ENCODE data around the gene MTCH1. TPM values are rescaled to one million over a fixed set of nuclear protein-coding genes. Genes with fewer than 3 reads are reported as not detected.
"Not testable (repeated sequence)": the region's sequence is repeated elsewhere in the genome, so short reads cannot be mapped to it uniquely, and the experiment has no call there.

Gene MTCH1
- total RNA-seq, 2 experiments from 2014 or later: 135 to 139 TPM

GRCh38 chr6:36957773-36958271 lies 28.2 kb downstream of the MTCH1 start:
- peaks cover 50% of the 10 kb centered on the region for H3K4me1 Mint-ChIP-seq
- no peaks in the 10 kb centered on the region for H3K36me3 Mint-ChIP-seq
- no peak overlapping the region for H3K27ac Mint-ChIP-seq
- no peaks in the 10 kb centered on the region for H3K9me3 Mint-ChIP-seq
- ATAC-seq (ENCODE audit: low read depth): no peak
- POLR2A ChIA-PET: no interaction called here
- DNase-seq: no peak
- peaks cover 12% of the 10 kb centered on the region for H3K27me3 Mint-ChIP-seq
- no peak overlapping the region for H3K4me3 Mint-ChIP-seq

- DNase-seq (no peak), ATAC-seq (ENCODE audit: low read depth) (no peak)
- no peak overlapping the region for H3K4me3 Mint-ChIP-seq
- no peaks in the 10 kb centered on the region for H3K36me3 Mint-ChIP-seq
- no peaks in the 10 kb centered on the region for H3K9me3 Mint-ChIP-seq
- H3K4me1 Mint-ChIP-seq: peaks cover 48% of the 10 kb centered on the region
- peak overlapping the region; percentile 64 for H3K27ac Mint-ChIP-seq
- H3K27me3 Mint-ChIP-seq: peaks cover 12% of the 10 kb centered on the region
- POLR2A ChIA-PET: interaction anchor here (1.2 kb wide), 1 partner anchor 25 kb away, joined by 3 read pairs; no protein-coding TSS in a partner anchor
Measured at GRCh38 chr6:36956446-36956820, 29.6 kb downstream of the MTCH1 start.

- H3K27ac Mint-ChIP-seq: peak overlapping the region; percentile 64
- DNase-seq (no peak), ATAC-seq (ENCODE audit: low read depth) (peak; percentile 46)
- peak overlapping the region; percentile 20 for H3K4me3 Mint-ChIP-seq
- H3K4me1 Mint-ChIP-seq: peaks cover 42% of the 10 kb centered on the region
- no peaks in the 10 kb centered on the region for H3K9me3 Mint-ChIP-seq
- no peaks in the 10 kb centered on the region for H3K36me3 Mint-ChIP-seq
- POLR2A ChIA-PET: interaction anchor here (0.8 to 2.7 kb wide), 4 partner anchors 29 to 70 kb away, joined by 3 to 7 read pairs (median 4); partner anchors contain the start of genes C6orf89 and MTCH1
- peaks cover 12% of the 10 kb centered on the region for H3K27me3 Mint-ChIP-seq
Measured at GRCh38 chr6:36955671-36956445, 30.1 kb downstream of the MTCH1 start.

- peaks cover 36% of the 10 kb centered on the region for H3K4me1 Mint-ChIP-seq
- H3K27ac Mint-ChIP-seq: no peak overlapping the region
- peaks cover 12% of the 10 kb centered on the region for H3K27me3 Mint-ChIP-seq
- POLR2A ChIA-PET: interaction anchor here (0.8 to 2.7 kb wide), 5 partner anchors 30 to 70 kb away, joined by 3 to 10 read pairs (median 4); partner anchors contain the start of genes C6orf89 and MTCH1
- ATAC-seq (ENCODE audit: low read depth) (no peak), DNase-seq (no peak)
- H3K36me3 Mint-ChIP-seq: no peaks in the 10 kb centered on the region
- H3K4me3 Mint-ChIP-seq: peak overlapping the region; percentile 20
- no peaks in the 10 kb centered on the region for H3K9me3 Mint-ChIP-seq
Measured at GRCh38 chr6:36955136-36955535, 30.9 kb downstream of the MTCH1 start.

- Mint-ChIP-seq H3K4me3 (peak within 1 kb of the TSS; percentile 21), H3K9me3 (no peaks in the 10 kb centered on the region), H3K36me3 (no peaks in the 10 kb centered on the region), H3K27ac (no peak within 1 kb of the TSS), H3K4me1 (peaks cover 40% of the 10 kb centered on the region), H3K27me3 (peaks cover 14% of the 10 kb centered on the region)
- DNase-seq: no peak
- ATAC-seq (ENCODE audit: low read depth): peak; percentile 51
- POLR2A ChIA-PET: interaction anchor here (0.8 to 2.7 kb wide), 7 partner anchors 9 to 69 kb away, joined by 3 to 10 read pairs (median 4); partner anchors contain the start of genes C6orf89 and MTCH1
Measured at GRCh38 chr6:36954262-36954931, 31.6 kb downstream of the MTCH1 start, which contains the start of gene PI16. PI16 (plus strand) TSS chr6:36954738; CDS start chr6:36954761, 23 bp downstream.

GRCh38 chr6:36953931-36954261 lies 32.1 kb downstream of the MTCH1 start:
- peaks cover 41% of the 10 kb centered on the region for H3K4me1 Mint-ChIP-seq
- H3K36me3 Mint-ChIP-seq: no peaks in the 10 kb centered on the region
- ATAC-seq (ENCODE audit: low read depth): no peak
- peak overlapping the region; percentile 21 for H3K4me3 Mint-ChIP-seq
- no peak overlapping the region for H3K27ac Mint-ChIP-seq
- H3K9me3 Mint-ChIP-seq: no peaks in the 10 kb centered on the region
- POLR2A ChIA-PET: interaction anchor here (0.8 to 2.7 kb wide), 6 partner anchors 10 to 68 kb away, joined by 3 to 10 read pairs (median 4); partner anchors contain the start of genes C6orf89 and MTCH1
- no peak for DNase-seq
- peaks cover 14% of the 10 kb centered on the region for H3K27me3 Mint-ChIP-seq

DNA sequence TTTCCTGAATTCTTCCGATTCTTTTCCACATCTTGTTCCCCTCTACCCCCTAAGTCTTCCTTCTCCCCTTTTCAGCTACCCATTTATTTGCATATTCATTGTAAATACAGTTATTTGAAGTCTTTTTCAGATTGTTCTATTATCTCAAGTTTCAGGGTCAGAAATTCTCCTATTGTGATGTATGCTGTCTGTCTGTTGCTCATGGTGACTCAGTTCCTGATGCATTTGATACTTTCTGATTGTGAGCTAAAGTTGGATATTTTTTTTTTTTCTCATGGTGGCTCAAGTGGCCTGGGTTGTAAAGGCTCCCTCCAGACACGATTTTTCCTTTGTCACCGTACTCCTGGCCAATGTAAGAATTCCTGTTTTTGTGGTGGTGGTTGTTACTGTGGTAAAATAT lies 36.4 kb downstream of the MTCH1 start:
- DNase-seq (no peak), ATAC-seq (ENCODE audit: low read depth) (no peak)
- Mint-ChIP-seq H3K4me3 (no peak overlapping the region), H3K4me1 (peaks cover 35% of the 10 kb centered on the region), H3K27ac (no peak overlapping the region), H3K9me3 (no peaks in the 10 kb centered on the region), H3K36me3 (no peaks in the 10 kb centered on the region), H3K27me3 (peaks cover 8% of the 10 kb centered on the region)
- POLR2A ChIA-PET: no interaction called here

- DNase-seq; ATAC-seq (ENCODE audit: low read depth); H3K9me3 Mint-ChIP-seq; H3K36me3 Mint-ChIP-seq; H3K4me3 Mint-ChIP-seq; H3K27ac Mint-ChIP-seq: not testable (repeated sequence)
- POLR2A ChIA-PET: interaction anchor here (0.9 kb wide), 1 partner anchor 36 kb away, joined by 3 read pairs; no protein-coding TSS in a partner anchor
- Mint-ChIP-seq H3K27me3 (peaks cover 10% of the 10 kb centered on the region), H3K4me1 (peaks cover 31% of the 10 kb centered on the region)
Measured at GRCh38 chr6:36949076-36949475, 36.9 kb downstream of the MTCH1 start.

DNA sequence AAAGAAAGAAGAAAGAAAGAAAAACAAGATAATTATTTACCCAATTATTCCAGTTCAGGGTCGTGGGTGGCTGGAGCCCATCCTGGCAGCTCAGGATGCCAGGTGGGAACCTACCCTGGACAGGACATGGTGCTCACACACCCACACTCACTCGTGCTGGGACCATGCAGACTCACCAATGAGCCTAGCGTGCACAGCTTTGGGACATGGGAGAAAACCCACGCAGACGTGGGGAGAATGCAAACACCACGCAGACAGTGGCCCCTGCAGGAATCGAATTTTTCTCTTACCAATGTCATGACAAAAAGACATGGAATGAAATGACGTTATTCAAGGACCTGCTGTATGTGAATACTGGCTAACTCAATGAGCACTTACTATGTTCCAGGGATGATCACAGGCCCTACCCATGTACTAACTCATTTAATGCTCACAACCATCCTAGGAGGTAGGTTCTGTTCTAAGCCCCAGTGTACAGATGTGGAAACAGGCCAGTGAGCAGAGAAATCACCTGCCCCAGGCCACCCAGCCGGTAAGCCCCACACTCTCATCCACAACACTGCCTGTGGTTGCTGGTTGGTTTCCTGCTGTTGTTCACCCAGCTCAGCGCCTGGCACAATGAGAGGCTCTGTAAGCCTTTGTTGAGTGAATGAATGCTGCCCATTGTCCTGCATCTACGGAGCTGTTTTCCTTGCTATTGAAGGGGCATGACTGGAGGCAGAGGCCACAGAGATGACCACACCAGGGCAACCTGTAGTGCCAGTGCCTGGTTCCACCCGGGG lies 38.2 kb downstream of the MTCH1 start:
- peak; percentile 53 for DNase-seq
- ATAC-seq (ENCODE audit: low read depth): peak; percentile 97
- Mint-ChIP-seq H3K9me3 (no peaks in the 10 kb centered on the region), H3K4me1 (peaks cover 22% of the 10 kb centered on the region), H3K27me3 (peaks cover 19% of the 10 kb centered on the region), H3K27ac (no peak overlapping the region), H3K36me3 (no peaks in the 10 kb centered on the region), H3K4me3 (peak overlapping the region; percentile 60)
- POLR2A ChIA-PET: interaction anchor here (0.9 to 2.1 kb wide), 2 partner anchors 35 to 38 kb away, joined by 3 to 7 read pairs; partner anchors contain the start of gene MTCH1

GRCh38 chr6:36946526-36946925 lies 39.5 kb downstream of the MTCH1 start:
- POLR2A ChIA-PET: interaction anchor here (2.1 kb wide), 1 partner anchor 39 kb away, joined by 7 read pairs; the partner anchor contains the start of gene MTCH1
- H3K4me3 Mint-ChIP-seq: no peak overlapping the region
- ATAC-seq (ENCODE audit: low read depth) (no peak), DNase-seq (no peak)
- peaks cover 23% of the 10 kb centered on the region for H3K4me1 Mint-ChIP-seq
- H3K36me3 Mint-ChIP-seq: no peaks in the 10 kb centered on the region
- peaks cover 22% of the 10 kb centered on the region for H3K27me3 Mint-ChIP-seq
- H3K9me3 Mint-ChIP-seq: no peaks in the 10 kb centered on the region
- peak overlapping the region; percentile 6 for H3K27ac Mint-ChIP-seq

DNA sequence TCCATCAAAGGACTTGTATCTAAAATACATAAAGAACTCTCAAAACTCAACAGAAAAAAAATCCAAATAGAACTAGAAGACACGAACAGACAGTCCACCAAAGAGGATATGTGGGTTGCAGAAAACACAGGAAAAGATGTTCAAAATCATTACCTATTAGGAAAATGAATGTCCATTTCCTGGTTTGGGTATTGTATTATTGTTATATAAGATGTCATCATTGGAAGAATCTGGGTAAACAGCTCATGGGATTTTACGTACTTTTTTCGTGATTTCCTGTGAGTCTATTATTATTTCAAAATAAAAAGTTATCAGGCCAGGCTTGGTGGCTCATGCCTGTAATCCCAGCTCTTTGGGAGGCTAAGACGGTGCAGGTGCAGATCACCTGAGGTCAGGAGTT lies 40.7 kb downstream of the MTCH1 start:
- DNase-seq: no peak
- no peak for ATAC-seq (ENCODE audit: low read depth)
- Mint-ChIP-seq H3K27ac (no peak overlapping the region), H3K36me3 (no peaks in the 10 kb centered on the region), H3K9me3 (no peaks in the 10 kb centered on the region), H3K4me1 (peaks cover 23% of the 10 kb centered on the region), H3K27me3 (peaks cover 23% of the 10 kb centered on the region), H3K4me3 (no peak overlapping the region)
- POLR2A ChIA-PET: no interaction called here

DNA sequence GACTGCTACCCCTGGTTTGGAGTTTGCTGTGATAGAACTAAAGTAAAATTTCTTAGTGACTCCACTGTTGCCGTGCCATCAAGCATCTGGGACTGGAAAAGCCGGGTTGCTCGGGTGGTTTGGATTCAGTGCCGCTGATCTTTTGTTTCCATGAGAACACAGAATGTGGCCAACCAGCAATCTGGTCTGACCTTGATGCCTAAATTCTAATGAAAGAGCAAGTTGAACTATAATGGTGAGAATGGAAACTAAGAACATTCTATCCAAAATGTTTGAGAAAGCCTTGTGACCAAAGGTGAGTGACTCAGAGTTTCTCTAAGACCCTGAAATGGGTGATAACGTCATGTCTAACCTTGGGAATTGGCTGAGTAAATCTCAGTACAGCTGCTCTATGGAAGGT lies 41.3 kb downstream of the MTCH1 start:
- no peak overlapping the region for H3K27ac Mint-ChIP-seq
- POLR2A ChIA-PET: no interaction called here
- H3K9me3 Mint-ChIP-seq: no peaks in the 10 kb centered on the region
- DNase-seq (no peak), ATAC-seq (ENCODE audit: low read depth) (no peak)
- no peak overlapping the region for H3K4me3 Mint-ChIP-seq
- peaks cover 20% of the 10 kb centered on the region for H3K4me1 Mint-ChIP-seq
- H3K36me3 Mint-ChIP-seq: no peaks in the 10 kb centered on the region
- H3K27me3 Mint-ChIP-seq: peaks cover 24% of the 10 kb centered on the region

- POLR2A ChIA-PET; H3K4me1 Mint-ChIP-seq; H3K27ac Mint-ChIP-seq; H3K9me3 Mint-ChIP-seq; H3K4me3 Mint-ChIP-seq; ATAC-seq (ENCODE audit: low read depth); DNase-seq; H3K36me3 Mint-ChIP-seq: not testable (repeated sequence)
- H3K27me3 Mint-ChIP-seq: peaks cover 24% of the 10 kb centered on the region
Measured at GRCh38 chr6:36942329-36942728, 43.7 kb downstream of the MTCH1 start.
